ENCODE results near the gene TMEM151B.

GRCh38 chr6:44226368-44227147 is 43.7 kb upstream of the TMEM151B start:
- TF ChIP-seq POLR2AphosphoS5 (IDR thresholded peaks at IDR 0.05) (no peak), POLR2A (IDR thresholded peaks at IDR 0.05) (no peak)
